GM19467 (cell line): ENCODE results near the gene SMIM22.

Experiments used
- ATAC-seq: cut with Tn5 transposase; IDR thresholded peaks from one replicate; pipeline ENCODE4 v1.9.1; 2021; ENCODE audit warnings: mild to moderate bottlenecking, moderate library complexity; ENCODE audit not compliant: unreplicated experiment

The SMIM22 gene, protein sequence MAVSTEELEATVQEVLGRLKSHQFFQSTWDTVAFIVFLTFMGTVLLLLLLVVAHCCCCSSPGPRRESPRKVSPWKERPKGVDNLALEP

GRCh38 chr16:4795181-4795827, at the start of gene SMIM22:
SMIM22 (plus strand) TSS chr16:4795369; CDS start chr16:4795735, 366 bp downstream.
- no peak for ATAC-seq

DNA sequence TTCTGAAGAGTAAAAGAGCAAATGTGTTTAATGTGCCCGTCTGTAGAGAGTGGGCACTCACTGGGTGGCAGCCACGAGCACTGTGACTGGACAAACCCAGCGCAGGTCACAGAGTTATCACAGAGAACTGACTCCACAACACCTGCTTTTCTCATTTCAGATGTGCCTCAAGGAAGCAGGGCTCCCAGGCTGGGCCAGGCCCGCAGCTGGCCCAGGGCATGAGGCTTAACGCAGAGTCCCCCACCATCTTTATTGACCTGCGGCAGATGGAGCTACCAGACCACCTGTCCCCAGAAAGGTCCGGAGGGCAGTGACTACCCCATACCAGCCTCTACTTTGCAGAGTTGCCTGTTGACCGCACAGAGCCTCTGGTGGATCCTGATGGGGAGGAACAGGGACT, 49.0 kb upstream of the SMIM22 start:
- no peak for ATAC-seq

GRCh38 chr16:4746991-4747574, 48.1 kb upstream of the SMIM22 start:
- no peak for ATAC-seq

DNA sequence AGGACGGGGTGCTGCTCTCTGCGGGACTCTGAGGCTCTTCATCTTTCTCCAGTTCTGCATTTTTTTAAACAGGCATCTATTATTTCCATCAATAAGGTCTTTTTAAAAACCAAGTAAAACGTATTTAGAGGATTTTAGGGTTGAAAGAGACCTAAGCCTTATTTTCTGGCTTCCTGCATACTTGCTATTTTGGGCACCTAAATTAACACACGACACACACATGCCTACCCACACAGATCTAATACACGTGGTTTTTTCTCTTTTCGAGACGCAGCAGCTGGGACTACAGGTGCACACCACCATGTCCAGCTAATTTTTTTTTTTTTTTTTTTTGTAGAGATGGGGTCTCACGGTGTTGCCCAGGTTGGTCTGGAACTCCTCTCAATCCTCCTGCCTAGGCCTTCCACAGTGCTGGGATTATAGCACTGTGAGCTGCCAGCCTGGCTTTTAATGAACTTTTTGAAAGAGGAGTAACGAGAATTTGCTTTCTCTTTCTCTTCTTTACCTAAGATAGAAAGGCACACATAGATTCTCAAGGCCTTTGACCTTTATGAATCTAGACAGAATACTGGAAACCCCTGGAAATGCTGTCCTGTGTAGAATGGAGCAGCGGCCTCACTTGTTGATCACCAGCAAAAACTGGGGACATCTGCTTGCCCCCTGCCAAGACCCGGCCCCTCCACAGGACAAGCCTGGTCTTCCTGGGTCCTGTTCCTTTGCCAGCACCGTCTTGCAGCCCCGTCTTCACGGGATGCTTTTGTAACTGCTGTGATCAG, 47.1 kb upstream of the SMIM22 start:
- no peak for ATAC-seq

- no peak for ATAC-seq
Measured at GRCh38 chr16:4748682-4749411, 46.3 kb upstream of the SMIM22 start.

DNA sequence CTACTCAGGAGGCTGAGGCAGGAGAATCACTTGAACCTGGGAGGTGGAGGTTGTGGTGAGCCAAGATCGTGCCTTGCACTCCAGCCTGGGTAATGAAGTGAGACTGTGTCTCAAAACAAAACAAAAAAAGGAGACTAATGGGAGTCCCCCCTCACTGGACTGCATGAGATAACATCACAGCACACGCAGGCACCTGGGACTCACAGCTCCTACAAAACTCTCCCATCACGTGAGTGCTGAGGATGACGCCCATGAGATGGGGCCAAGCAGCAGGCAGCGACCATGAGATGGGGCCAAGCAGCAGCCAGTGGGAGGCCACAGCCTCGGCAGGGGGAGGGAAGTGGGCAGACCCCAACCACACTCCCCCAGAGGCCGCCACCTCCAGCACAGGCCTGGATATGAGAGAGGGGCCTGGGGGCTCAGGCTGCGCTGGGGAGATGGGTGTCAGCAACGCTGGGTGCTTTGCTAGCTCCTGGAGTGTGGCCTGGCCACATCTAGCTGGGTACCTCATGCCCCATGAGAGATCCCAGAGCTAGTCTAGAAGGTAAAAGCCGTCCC, 45.4 kb upstream of the SMIM22 start:
- no peak for ATAC-seq

DNA sequence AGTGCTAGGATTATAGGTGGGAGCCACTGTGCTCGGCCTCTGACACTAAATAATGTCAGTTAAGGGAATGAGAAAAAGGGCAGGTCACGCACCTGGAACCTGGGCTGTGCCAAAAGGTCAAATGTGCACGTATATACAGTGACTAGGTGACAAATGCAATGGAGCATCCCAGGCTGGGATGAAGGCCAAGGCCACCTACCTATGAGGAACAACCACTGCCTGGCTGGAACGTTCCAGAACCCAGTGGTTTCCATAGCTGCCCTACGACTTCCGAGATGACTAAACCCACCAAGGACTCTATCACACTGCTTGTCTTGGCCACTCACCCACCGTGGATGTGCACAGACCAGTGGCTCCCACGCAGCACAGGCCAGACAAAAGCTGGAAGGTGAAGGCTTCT, 44.3 kb upstream of the SMIM22 start:
- no peak for ATAC-seq

DNA sequence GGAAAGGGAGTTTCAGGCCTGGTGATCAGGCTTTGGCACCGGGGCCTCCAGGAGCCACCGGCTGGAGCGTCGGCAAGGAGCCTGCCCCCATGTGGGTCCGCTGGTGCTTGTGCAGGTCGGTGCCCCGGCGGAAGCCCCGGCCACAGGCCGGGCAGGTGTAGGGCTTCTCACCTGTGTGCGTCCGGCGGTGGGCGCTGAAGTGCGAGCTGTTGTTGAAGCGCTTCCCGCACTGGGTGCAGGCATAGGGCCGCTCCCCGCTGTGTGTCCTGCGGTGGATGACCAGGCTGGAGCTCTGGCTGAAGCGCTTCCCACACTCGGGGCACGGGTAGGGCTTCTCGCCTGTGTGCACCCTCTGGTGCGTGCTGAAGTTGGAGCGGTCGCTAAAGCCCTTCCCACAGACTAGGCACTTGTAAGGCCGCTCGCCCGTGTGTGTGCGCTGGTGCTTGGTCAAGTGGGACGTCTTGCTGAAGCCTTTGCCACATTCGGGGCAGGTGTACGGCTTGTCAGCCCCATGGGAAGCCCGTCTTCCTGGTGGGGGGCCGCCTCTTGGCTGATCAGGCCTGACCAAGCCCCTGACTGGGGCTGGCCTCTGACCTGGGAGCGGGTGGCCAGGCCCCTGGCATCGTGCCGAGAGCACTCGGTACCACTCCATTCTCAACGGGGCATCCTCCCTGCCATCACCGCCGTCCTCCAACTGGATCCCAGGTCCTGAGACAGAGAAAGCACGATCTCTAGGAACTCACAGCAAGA, 42.6 kb upstream of the SMIM22 start:
- ATAC-seq, result no peak

GRCh38 chr16:4753227-4753626, 41.9 kb upstream of the SMIM22 start:
- ATAC-seq, result no peak

GRCh38 chr16:4754865-4755264, 40.3 kb upstream of the SMIM22 start:
- ATAC-seq, result no peak

GRCh38 chr16:4755687-4756086, 39.5 kb upstream of the SMIM22 start:
- ATAC-seq, result no peak

GRCh38 chr16:4760221-4760910, 34.8 kb upstream of the SMIM22 start:
- ATAC-seq, result no peak

DNA sequence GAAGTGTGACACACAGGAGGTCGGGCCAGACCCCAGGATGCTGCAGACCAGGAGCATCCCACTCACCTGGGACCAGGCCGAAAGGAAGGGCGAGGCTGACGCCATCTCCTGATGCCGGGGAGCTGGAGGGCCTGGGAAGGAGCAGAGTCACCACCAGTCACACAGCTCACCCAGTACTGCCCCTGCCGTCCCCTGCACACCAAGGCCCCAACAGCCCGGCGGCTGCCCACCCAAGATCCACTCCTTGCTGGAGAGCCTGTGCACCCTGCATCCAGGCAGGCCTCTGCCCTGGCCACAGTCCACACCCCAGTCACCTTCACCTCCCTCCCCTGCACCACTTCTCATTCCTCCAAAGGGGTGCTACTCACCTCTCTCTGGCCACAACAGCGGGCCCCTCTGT, 33.0 kb upstream of the SMIM22 start:
- no peak for ATAC-seq

- ATAC-seq, result no peak
Measured at GRCh38 chr16:4763791-4764190, 31.4 kb upstream of the SMIM22 start.

DNA sequence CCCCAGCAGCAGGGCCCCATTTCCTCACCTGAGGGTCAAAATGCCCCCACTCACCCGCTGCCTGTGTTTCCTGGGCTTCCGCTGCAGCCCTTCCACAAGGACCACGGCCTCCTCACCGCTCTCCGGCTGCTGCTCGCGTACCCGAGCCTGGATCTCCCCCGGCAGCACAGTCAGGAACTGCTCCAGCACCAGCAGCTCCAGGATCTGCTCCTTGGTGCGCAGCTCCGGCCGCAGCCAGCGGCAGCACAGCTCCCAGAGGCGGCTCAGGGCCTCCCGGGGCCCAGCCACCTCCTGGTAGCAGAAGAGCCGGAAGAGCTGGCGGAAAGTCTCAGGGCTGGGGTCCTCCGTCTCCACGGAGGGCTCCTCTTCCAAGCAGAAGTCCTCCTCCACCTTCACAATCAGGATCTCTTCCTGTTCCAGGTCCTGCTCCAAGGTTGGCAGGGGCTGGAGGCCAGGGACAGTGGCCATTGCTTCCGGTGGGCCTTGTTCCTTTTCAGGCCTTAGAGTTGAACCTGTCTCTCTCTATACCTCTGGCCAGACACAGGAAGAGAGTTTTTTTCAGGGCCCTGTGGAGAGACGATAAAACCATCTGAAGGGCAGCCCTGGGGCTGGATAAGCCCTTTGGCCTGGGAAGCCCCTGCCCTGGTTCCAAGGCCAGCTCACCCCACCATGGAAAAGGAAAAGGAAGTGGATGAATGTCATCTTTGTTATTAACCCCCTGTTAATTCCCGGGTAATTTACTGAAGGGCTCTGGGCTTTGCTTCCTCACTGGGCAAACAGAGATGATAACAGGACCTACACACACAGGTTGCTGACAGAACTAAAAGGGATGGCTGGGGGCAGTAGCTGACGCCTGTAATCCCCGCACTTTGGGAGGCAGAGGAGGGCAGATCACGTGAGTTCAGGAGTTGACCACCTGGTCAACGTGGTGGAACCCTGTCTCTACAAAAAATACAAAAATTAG, 29.4 kb upstream of the SMIM22 start:
- ATAC-seq, result no peak

DNA sequence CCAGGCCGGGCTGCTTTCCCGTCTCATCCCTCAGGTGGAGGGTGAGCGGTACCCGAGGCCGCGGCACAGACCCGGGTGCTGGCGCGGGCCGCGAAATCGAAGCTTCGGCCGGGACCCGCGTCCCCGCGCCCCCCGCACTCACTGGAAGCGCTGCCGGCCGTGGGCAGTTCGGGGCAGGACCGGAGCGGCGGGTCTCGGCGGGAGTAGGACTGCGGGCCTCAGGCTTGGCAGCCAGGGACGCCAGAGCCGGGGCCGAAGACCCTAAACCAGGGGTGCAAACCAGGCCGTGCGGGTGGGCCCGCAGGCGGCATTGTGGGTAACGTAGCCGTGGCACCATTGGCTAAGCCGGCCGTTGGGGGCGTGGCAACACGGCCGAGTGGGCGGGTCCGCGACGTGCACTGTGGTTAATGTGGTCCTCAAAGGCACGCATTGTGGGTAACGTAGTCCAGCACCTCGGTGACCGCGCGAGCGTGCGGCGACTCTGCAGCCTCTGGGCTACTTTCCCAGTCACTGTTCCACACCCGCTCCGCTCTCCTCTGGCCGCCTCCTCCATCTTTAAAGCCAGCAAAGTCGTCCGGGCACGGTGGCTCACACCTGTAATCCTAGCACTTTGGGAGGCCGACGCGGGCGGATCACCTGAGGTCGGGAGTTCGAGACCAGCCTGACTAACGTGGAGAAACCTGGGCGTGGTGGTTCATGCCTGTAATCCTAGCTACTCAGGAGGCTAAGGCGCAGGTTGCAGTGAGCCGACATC, 28.1 kb upstream of the SMIM22 start, which contains the start of gene ZNF500:
ZNF500 (minus strand) TSS at position 288 of the 754 bp plus-strand sequence. CDS start 1,184 bp downstream, outside the sequence.
- ATAC-seq, result peak; percentile 81

DNA sequence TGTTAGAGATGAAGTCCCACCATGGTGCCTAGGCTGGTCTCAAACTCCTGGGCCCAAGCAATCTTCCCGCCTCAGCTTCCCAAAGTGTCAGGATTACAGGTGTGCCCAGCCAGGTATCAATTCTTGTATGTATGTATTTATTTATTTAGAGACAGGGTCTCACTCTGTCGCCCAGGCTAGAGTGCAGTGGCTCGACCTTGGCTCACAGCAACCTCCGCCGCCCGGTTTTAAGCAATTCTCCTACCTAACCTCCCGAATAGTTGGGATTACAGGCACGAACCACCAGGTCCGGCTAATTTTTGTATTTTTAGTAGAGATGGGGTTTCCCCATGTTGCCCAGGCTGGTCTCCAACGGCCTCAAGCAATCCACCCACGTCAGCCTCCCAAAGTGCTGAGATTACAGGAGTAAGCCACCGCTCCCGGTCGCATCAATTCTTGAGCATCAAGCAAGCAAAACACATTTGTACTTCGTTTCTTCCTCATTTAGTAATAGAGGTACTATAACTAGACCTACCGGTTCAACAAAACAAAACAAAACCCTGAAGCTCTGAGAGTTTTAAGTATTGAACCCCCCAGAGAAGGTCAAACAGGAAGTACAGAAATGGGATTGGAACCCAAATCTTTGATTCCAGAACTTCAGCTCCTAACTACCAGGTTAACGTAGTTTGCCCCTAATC, 27.2 kb upstream of the SMIM22 start:
- no peak for ATAC-seq
